EL (cell line): Measurements from ENCODE around the gene CRTAC1.
"Not testable (repeated sequence)": the region's sequence is repeated elsewhere in the genome, so short reads cannot be mapped to it uniquely, and the experiment has no call there.

Experiments
- DNase-seq: peaks from one replicate; pipeline ENCODE4 v3.0.0-alpha.2; 2016

The CRTAC1 gene

DNA sequence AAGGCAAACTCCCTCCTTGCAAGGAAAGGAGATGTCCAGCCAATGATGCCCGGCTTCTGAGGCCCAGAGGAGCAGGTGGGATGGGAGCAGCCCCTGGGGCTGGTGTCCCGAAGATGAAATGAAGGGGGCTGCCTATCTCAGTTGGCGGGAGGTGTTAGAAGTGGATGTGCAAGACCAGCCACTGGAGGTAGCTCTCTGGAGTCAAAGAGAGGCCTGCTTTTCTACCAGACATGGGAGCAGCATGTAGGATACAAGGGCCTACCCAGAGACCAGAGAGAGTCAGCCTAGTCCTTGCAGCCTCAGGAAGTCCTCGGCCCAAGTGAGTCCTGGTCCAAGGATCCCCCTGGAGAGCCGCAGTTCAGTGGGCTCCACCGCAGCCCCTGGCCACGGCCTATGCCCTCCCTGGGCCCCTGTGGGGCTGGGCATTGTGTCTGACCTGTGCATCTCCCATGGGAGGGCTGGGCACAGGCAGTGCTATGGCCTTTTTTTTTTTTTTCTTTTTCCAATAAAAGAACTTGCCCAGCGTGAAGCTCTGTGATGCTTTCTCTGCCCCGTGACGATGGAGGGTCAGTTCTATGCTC is 163.1 kb downstream of the CRTAC1 start:
- no peak for DNase-seq

DNA sequence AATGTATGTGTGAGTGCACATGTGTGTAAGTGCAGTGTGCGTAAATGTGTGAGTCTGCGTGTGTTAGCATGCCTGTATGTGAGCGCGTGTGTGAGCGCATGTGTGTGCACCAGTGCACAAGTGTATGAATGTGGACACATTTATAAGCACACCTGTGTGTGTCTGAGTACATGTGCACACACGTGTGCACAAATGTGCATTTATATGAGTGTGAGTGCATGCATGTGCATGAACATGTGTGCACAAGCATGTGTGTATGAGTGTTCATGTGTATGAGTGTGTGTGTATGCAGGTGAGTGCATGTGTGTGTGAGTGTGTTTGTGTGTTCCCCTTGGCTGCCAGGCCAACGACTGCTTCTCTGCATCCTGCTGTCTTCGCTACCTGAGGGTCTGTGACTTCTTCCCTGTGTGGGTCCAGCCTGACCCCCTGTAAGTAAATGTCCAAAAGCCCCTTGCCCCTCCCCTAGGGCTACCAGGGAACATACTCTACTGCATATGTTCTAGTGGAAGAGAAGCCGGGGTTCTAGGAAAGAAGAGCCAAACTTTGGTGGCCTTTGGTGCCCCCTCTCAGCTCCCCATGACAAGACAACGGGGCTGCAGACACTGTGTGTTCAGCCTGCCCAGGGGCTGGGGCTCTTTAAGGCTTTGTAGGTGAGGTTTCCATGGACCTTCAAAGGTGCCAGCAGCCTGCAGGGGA is 163.7 kb downstream of the CRTAC1 start:
- DNase-seq = no peak

DNA sequence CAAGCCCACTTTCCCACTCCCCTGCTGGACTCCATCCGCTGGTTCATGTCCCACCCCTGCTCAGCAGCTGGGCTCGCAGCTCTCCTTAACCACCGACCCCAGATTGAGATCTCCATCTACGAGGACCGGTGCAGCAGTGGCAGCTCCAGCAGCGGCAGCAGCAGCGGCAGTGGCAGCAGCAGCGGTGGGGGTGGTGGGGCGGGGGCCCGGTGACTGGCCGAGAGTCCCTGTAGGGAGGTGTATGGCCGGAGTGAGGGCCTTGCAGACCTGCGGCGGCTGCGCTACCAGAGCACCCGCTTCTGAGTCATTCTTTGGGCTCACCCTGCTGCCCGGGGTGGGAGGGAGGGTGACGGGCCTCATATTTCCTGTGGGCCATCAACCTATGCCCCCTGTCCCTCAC is 164.9 kb downstream of the CRTAC1 start:
- no peak for DNase-seq

DNA sequence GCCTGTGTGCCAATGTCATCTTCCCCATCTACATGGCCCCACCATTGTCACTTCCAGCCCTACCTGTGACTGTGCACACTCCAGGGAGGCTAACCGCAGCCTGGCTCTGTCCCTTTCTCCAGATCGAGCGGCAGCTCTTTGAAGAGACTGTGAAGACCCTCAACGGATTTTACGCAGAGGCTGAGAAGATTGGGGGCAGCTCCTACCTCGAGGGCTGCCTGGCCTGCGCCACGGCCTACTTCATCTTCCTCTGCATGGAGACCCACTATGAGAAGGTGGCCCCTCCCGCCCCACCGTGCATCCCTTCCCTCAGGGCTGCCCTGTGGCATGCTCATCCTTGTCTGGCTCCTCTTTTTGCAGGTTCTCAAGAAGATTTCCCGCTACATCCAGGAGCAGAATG is 166.6 kb downstream of the CRTAC1 start:
- DNase-seq = no peak

DNA sequence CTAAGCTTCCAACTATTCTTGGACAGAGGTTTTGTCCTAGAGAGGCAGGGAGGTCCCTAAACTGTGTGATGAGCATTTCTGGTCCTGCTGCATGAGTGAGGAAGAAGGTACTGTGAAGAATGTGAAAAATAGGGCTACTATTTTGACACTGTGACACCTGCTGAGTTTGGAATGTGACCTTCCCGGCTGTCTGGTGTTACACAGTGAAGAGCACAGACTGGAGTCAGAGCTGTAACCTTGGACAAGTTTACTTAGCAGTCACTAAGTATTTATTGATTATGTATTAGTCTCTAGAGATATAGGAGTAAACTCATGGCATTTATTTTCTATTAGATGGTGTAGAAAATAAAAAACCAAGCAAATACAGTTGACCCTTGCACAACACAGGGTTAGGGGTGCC is 168.5 kb downstream of the CRTAC1 start:
- DNase-seq = no peak

DNA sequence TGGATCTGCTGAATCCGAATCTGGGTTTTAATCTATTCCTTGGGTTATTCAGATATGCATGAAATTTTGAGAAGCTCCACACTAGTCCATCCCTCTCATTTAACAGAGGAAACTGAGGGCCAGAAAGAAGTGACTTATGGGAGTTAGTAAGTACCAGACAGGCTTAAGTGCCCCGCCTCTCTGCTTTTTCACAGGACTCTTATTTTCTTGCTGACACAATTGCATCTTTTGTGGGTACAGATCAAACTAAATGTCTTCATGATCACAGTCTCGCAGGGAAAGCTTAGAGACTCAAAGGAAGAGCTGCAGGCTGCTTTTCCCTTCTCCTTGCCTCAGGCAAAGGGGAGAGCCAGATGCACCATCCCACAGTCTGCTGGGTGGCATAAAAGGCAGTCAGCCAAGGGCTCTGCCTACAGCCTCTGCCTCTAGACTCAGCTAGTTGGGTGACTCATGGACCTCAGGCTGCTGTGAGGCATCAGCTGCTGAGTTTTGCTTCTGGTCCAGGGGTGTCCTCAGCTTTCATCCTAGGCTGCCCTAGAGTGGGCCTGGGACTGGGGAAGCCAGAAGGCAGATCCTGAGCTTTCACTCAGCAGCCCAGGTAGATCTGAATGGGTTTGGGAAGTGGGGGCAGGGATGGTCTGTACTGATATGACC is 169.2 kb downstream of the CRTAC1 start:
- DNase-seq = peak; percentile 90

DNA sequence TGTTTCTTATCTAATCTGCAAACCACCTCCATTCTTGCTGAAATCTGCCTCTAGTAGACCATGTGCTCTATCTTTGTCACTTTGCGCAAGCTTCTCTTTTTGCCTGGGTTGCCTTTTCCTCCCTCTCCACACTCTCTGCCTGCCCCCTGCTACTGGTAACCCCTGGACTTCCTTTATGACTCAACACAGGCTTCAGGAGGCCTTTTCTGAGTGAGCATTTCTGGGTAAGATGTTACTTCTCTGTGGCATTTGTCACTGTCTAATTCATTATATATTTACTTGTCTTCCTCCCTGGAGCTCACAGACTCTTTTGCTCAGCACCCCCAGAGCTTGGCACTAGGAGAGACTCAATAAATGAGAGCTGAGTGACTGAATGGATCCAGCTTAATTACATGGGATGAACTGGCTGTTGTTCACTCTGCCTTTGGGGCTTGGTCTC is 172.4 kb downstream of the CRTAC1 start:
- DNase-seq = peak; percentile 13

DNA sequence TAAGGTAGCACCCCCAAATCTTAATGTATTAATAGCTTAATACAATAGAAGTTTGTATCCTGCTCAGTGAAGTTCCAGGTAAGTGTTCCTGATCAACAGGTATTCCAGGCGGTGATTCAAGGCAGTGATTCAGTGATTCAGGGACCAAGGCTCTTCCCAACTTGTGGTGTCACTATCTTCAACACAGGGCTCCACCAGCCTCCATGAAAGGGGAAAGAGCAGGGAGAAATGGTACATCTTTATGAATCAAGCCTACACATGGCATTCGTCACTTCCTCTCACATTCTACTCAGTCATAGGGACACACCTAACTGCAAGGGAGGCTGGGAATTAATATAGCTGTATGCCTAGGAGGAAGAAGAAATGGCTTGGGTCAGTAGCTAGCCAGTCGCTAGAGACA is 175.7 kb downstream of the CRTAC1 start:
- DNase-seq = no peak

DNA sequence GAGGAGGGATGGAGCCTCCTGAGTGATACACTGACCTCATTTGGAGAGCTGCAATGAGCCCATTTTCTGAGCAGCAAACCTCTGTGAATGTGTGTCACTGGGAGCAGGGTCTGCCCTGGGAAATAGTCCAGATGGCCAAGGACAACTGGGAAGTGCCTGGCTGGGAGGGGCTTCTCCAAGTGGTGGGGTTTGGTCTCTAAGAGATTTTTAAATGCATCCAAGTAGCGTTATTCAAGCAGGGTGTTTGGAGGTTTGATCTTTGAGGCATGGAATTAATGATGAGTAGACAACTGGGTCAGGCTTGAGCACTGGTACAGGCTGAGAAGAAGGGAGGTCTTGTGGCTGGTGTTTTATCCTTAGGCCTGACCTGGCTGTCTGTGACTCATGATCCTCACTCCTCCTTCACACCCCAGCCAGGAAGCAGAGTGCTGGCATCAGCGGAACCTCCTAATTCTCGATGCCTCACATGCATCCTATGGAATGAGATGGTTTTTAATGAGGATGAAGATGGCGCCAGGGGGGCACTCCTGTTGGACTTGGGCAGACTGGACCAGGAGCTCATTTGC is 177.5 kb downstream of the CRTAC1 start:
- no peak for DNase-seq

DNA sequence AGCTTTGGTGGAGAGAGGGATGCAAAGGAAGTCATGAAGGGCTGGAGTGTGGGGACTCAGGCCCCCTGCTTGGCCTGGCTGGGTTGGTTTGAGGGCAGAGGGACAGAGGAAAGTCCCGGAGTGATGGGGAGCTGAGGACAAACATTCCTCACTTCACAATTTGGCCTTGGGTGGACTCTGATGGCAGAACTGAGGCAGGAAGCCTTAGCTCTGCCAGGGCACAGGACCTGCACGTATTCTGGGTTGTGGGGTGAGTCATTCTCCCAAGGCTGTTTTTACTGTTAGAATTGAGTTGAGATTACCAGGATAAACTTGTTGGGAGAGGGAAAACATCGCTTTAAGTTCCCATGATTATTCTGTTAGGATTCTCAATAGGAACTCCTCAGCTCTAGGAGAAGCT is 178.1 kb downstream of the CRTAC1 start:
- no peak for DNase-seq

DNA sequence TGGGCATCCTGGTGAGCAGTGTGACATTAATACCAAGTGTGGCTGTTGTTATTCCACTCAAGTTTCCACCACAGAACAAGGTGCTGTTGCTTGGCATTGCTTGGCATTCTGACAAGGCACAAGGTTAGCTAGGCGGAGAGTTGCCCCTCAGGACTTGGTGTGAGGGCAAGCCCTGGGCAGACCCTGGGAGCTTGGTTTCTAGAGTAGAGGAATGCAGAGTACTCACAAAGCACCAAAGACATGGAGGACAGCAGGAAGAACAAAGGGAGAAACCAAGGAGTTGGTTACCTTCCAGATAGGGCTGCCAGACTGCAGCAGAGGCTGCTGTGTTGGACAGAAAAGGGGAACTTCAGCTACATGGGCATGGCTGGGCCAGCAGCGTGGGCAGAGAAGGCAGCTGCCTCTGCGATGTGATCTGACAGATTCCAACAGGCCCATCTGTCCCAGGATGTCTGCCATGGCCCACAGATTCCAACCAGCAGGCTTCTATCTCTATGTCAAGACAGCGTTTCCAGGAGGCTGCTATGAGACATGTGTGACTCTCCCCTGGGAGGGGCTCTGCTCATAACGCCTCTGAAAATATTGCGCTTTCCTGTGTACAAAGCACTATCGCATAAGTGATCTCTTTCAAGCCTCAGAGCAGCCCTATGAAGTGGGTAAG is 178.9 kb downstream of the CRTAC1 start:
- no peak for DNase-seq

DNA sequence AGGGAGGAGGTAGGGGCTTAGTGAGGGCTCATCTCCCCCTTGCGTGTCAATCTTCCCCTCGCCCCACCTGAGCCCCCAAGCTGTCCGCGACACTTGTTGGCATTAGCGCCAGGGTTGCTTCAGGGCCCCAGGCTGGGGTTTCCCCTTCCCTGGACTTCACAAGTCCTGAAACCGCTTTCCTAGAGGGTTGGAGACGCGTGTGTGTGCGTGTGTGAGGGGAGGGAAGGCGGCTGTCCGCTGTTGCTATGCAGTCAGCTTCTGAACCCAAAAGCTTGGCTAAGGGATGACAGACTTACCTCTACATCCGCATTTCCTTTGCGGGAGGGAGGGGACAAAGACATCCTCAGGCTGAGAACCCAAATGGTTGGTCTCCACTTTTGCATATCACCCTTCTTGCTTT is 180.0 kb downstream of the CRTAC1 start:
- no peak for DNase-seq

DNA sequence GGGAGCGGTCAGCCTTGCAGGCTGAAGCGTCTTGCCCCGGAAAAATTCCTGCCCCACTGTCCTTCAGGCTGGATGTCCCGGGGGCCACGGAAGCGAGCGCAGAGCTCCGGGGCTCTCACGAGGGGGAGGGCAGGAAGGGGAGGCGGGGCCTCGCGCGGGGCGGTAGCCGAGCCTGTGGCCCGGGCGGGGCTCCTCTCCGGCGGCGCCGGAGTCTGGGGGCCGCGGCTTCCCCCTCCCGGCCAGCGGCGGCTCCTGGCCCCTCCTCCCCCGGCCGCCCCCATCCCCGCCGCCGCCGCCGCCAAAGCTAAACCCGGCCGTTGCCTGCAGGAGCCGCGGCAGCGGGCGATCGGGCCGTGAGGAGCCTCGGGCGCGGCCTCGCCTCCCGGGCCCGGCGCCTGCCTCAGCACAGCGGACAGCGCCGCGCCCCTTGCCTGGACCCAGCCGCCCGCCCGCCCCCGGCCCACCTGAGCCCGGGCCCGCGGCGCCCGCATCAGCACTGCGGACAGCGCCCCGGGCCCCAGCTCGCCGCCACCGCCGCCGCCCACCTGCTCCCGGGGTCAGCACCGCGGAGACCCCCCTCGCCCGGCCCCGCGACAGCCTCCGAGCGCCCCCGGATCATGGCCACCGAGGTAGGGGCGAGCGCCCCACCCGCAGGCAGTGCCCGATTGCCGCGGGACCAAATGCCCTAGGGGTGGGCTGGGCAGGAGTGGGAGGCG is 180.6 kb downstream of the CRTAC1 start, which contains the start of gene GOLGA7B:
Gene GOLGA7B (plus strand): TSS at position 157 of the 716 bp plus-strand sequence. CDS start 461 bp downstream, at position 618.
- no peak for DNase-seq

DNA sequence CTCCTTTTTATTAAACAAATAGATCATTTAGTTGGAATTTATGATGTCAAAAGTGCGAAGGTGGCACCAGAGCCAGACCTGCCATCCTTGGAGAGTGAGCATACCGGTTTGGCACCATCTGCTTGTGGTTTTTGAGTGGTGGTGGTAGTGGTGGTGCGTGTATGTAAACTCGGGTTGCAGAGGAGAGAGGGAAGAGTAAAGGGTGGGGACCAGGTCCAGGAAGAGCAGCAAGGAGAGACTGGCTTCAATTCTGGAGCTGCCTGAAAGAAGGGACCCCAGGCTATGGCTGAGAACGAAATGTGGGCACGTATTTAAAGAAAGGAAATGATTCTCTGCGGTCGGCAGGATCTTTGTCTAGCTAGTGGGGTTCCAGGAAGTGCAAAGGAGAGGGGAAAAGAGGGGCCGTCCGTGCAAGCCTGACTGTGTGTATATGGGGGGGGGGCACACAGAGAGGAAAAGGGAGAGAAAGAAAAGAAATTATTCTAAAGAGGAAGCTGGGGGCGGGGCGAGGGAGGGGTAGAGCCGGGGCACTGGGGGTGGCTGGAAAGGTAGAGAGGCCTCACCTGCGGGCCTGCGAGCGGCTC is 181.2 kb downstream of the CRTAC1 start:
- no peak for DNase-seq

DNA sequence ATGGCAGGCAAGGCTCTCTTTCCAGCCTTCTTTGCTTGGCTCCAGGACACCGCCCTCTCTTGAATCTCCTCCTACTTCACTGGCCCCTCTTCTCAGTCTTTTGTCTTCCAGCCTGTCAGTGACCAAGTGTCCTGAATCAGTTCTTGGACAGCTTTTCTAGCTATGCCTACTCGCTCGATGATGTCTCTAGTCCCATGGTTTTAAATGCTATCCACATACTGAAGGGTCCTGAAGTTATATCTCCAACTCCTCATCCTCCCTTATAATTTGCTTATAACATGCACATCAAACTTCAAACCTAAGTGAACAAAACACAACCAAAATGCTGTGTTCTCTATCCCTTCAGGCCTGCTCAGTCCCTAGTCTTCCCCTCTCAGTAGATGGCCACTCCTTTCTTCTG is 185.7 kb downstream of the CRTAC1 start:
- no peak for DNase-seq

DNA sequence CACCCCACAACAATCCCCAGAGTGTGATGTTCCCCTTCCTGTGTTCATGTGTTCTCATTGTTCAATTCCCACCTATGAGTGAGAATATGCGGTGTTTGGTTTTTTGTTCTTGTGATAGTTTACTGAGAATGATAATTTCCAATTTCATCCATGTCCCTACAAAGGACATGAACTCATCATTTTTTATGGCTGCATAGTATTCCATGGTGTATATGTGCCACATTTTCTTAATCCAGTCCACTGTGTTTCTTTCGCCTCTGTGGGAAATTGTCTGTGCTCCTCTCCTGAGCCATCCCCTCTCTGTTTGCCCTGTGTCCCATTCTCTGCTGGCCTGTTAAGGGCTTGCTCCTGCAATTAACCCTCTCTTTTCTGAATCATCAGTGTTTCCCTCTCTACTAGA is 186.4 kb downstream of the CRTAC1 start:
- not testable (repeated sequence) for DNase-seq

DNA sequence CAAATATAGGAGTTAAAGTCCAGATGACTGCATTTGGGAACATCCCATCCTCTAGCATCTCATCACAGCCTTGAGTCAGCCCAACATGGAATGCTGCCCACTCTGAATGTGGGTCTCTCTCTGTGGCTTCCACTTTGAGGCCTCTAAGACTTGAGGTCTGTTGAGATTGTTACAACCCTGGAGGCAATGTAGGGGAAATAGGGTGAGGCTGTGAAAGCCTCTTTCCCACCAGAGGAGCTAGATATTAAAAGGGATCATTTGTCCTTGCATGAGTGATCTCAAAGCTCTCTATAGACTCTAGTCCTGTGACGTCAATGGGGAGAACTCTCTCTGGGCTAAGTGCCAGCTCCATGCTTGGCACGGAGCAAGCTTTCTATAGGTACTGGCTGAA is 187.1 kb downstream of the CRTAC1 start:
- DNase-seq = peak; percentile 13

DNA sequence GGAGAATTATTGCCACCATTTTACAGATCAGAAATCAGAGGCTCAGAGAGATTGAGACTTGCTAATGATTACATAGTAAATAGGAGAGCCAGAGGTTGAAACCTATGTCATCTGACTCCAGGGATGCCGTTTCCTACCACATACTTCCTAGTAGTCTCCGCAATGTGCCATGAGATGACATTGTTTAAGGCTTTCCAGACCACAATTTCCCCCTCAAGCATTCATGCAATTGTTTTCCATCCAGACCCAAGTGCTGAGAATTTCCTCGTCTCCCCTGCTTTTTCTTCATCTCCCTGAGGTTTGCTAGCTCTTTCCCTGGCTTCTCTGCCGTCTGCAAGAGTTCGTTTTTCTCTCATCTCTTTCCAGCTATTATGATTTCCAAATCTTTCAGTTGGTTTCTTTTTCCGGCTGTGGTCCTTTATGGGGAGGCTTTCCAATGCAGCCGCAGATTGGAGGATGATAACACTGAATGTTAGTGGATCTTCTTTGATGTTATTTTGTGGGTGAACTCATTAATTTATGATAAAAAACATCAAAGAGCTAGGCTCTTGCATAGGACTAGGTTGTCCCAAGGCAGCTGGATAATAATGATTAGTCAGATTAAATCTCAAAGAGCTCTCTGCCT is 187.7 kb downstream of the CRTAC1 start:
- no peak for DNase-seq

DNA sequence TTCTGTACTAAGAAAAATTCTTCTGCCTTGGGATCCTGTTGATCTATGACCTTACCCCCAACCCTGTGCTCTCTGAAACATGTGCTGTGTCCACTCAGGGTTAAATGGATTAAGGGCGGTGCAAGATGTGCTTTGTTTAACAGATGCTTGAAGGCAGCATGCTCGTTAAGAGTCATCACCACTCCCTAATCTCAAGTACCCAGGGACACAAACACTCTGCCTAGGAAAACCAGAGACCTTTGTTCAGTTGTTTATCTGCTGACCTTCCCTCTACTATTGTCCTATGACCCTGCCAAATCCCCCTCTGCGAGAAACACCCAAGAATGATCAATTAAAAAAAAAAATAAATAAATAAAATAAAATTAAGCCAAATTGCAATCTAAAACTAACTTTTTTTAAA is 188.3 kb downstream of the CRTAC1 start:
- DNase-seq = not testable (repeated sequence)

DNA sequence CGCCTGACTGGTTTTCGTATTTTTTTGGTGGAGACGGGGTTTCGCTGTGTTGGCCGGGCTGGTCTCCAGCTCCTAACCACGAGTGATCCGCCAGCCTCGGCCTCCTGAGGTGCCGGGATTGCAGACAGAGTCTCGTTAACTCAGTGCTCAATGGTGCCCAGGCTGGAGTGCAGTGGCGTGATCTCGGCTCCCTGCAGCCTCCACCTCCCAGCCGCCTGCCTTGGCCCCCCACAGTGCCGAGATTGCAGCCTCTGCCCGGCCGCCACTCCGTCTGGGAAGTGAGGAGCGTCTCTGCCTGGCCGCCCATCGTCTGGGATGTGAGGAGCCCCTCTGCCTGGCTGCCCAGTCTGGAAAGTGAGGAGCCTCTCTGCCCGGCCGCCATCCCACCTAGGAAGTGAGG is 189.3 kb downstream of the CRTAC1 start:
- not testable (repeated sequence) for DNase-seq

DNA sequence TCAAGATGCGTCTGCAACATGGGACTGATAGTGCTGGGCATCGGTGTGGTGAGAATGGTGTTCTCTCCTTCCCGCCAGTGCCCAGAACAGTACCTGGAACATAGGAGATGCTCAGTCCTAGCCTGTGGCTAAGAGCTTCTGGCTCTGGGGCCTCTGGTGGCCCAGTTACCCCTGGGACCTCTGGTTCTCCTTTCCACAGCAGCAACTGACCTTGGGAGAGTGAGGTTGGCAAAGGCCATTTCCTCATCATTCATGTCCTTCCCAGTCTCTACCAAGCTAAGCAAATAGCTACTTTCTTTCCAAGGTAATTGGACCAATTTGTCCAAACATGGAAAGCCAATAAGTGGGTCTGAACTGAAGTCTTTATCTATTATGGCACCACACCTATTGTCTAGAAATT is 192.3 kb downstream of the CRTAC1 start:
- no peak for DNase-seq

DNA sequence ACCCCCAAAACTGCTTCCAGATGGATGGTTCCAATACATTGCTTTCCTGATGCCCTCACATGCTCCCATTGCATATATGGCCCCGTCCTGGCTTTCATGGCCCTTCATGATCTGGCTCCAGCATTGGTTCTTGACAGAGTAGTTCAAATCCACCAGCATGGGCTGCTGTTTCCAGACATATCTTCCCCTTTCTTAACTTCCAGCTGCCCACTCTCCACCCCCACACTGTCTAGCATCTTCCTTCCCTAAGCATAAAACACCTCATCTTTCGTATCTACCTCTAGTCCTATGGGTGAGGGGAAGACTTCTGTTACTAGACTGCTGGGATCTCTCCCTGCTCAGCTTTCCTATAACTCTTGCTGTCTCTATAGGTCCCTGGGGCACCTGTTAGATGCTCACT is 194.0 kb downstream of the CRTAC1 start:
- no peak for DNase-seq
